ENCODE data around the gene ASAH2B. TPM values are rescaled to one million over a fixed set of nuclear protein-coding genes. Genes with fewer than 3 reads are reported as not detected.

Gene ASAH2B
- total RNA-seq: 2.3 and 2.4 TPM in 2 replicates

GRCh38 chr10:50739618-50740292, at the start of gene ASAH2B:
Gene ASAH2B (plus strand): TSS chr10:50739936. CDS start chr10:50745131, 5,195 bp downstream.

Other genes with a start within 250 kb of the ASAH2B start
- 53.8 and 55.6 TPM in 2 replicates for gene SGMS1, start 116.0 kb upstream of the ASAH2B start, total RNA-seq
- gene A1CF, start 145.7 kb downstream of the ASAH2B start, total RNA-seq: not detected in 2 replicates